ENCODE measurements around the gene IGDCC3.
"Not testable (repeated sequence)": the region's sequence is repeated elsewhere in the genome, so short reads cannot be mapped to it uniquely, and the experiment has no call there.

Gene IGDCC3

GRCh38 chr15:65406424-65407000 lies 28.7 kb upstream of the IGDCC3 start:
- no peak for DNase-seq (ENCODE audit: low read depth in 2 of 2)

- no peak for DNase-seq (ENCODE audit: low read depth in 2 of 2)
Measured at GRCh38 chr15:65405791-65406423, 28.1 kb upstream of the IGDCC3 start.

- DNase-seq (ENCODE audit: low read depth in 2 of 2), result no peak
Measured at GRCh38 chr15:65404186-65404872, 26.5 kb upstream of the IGDCC3 start.

GRCh38 chr15:65402961-65403360 lies 25.2 kb upstream of the IGDCC3 start:
- DNase-seq (ENCODE audit: low read depth in 2 of 2), result no peak

- DNase-seq (ENCODE audit: low read depth in 2 of 2), result no peak
Measured at GRCh38 chr15:65401611-65402240, 23.9 kb upstream of the IGDCC3 start.

- DNase-seq (ENCODE audit: low read depth in 2 of 2), result no peak
Measured at GRCh38 chr15:65400760-65401610, 23.2 kb upstream of the IGDCC3 start.

GRCh38 chr15:65399997-65400396 lies 22.2 kb upstream of the IGDCC3 start:
- DNase-seq (ENCODE audit: low read depth in 2 of 2), result no peak

- DNase-seq (ENCODE audit: low read depth in 2 of 2), result no peak
Measured at GRCh38 chr15:65399001-65399706, 21.4 kb upstream of the IGDCC3 start.

GRCh38 chr15:65398486-65398885 lies 20.7 kb upstream of the IGDCC3 start:
- DNase-seq (ENCODE audit: low read depth in 2 of 2), result not testable (repeated sequence)

- no peak for DNase-seq (ENCODE audit: low read depth in 2 of 2)
Measured at GRCh38 chr15:65396965-65397317, 19.1 kb upstream of the IGDCC3 start.

GRCh38 chr15:65396283-65396964 lies 18.6 kb upstream of the IGDCC3 start:
- DNase-seq (ENCODE audit: low read depth in 2 of 2), result no peak

GRCh38 chr15:65395567-65396202 lies 17.9 kb upstream of the IGDCC3 start:
- no peak for DNase-seq (ENCODE audit: low read depth in 2 of 2)

GRCh38 chr15:65394936-65395335 lies 17.1 kb upstream of the IGDCC3 start:
- DNase-seq (ENCODE audit: low read depth in 2 of 2), result no peak

- no peak for DNase-seq (ENCODE audit: low read depth in 2 of 2)
Measured at GRCh38 chr15:65394280-65394789, 16.5 kb upstream of the IGDCC3 start.

GRCh38 chr15:65393557-65393956 lies 15.8 kb upstream of the IGDCC3 start:
- DNase-seq (ENCODE audit: low read depth in 2 of 2), result no peak

GRCh38 chr15:65393091-65393490 lies 15.3 kb upstream of the IGDCC3 start:
- DNase-seq (ENCODE audit: low read depth in 2 of 2), result no peak

GRCh38 chr15:65392368-65392767 lies 14.6 kb upstream of the IGDCC3 start:
- no peak for DNase-seq (ENCODE audit: low read depth in 2 of 2)

- no peak for DNase-seq (ENCODE audit: low read depth in 2 of 2)
Measured at GRCh38 chr15:65391732-65392131, 13.9 kb upstream of the IGDCC3 start.

GRCh38 chr15:65390447-65390846 lies 12.6 kb upstream of the IGDCC3 start:
- no peak for DNase-seq (ENCODE audit: low read depth in 2 of 2)

GRCh38 chr15:65389226-65389625 lies 11.4 kb upstream of the IGDCC3 start:
- DNase-seq (ENCODE audit: low read depth in 2 of 2), result no peak

Measured in activated CD8-positive, alpha-beta memory T cell treated with anti-CD3 and anti-CD28 coated beads for 4 hours (primary cell).